Measurements from ENCODE around the gene TBX21.

- TF ChIP-seq POLR2A (IDR thresholded peaks at IDR 0.05; ENCODE audit: low read depth, low read length) (no peak), TAF1 (IDR thresholded peaks at IDR 0.05; ENCODE audit: borderline replicate concordance, low read depth, low read length) (no peak), POLR2AphosphoS5 (IDR thresholded peaks at IDR 0.05; ENCODE audit: low read depth, low read length) (no peak)
These were observed 12.0 kb downstream of the TBX21 start for GRCh38 chr17:47745037-47745380.

Data from GM12892 (cell line).